Transverse colon (tissue), 4 donors: Measurements from ENCODE around the gene SEBOX. TPM values are rescaled to one million over a fixed set of nuclear protein-coding genes. Genes with fewer than 3 reads are reported as not detected.

Experiments used
- DNase-seq: peaks from one replicate; pipeline ENCODE4 v3.0.0-alpha.2; 2019
- H3K27ac ChIP-seq, 4 donors: fragments of 200-600 bp; sonication (generic); 2 replicates each; pipeline ENCODE4 v1.5.1; 2016 to 2018; ENCODE audit warnings: inconsistent platforms in 4 of 4
- H3K27me3 ChIP-seq: fragments of 200-600 bp; sonication (generic); 2 replicates; pipeline ENCODE4 v1.5.1; 2017; ENCODE audit warnings: inconsistent platforms
- H3K36me3 ChIP-seq, 4 donors: fragments of 200-600 bp; sonication (generic); 2 replicates each; pipeline ENCODE4 v1.5.1; 2017 to 2019; ENCODE audit warnings: inconsistent platforms in 4 of 4
- H3K4me1 ChIP-seq, 4 donors: fragments of 200-600 bp; sonication (generic); 2 replicates each; pipeline ENCODE4 v1.5.1; 2017 to 2020; ENCODE audit warnings: inconsistent platforms in 4 of 4
- H3K4me3 ChIP-seq, 4 donors: fragments of 200-600 bp; sonication (generic); 1 replicate in 1 of 4; 2 replicates in 3 of 4; pipeline versions ENCODE4 v1.5.1 to v1.6.1; 2017 to 2019; ENCODE audit warnings: inconsistent platforms in 4 of 4
- H3K9me3 ChIP-seq, 2 donors: fragments of 200-600 bp; sonication (generic); 2 replicates each; pipeline ENCODE4 v1.5.1; 2017 to 2019; ENCODE audit warnings: inconsistent platforms in 2 of 2
- EP300 ChIP-seq: sonication (generic); formaldehyde crosslinking; IDR thresholded peaks from one replicate; pipeline ENCODE4 v1.6.1; 2017; ENCODE audit warnings: antibody characterized with exemption, low read depth
- POLR2A ChIP-seq: fragments of 450-650 bp; IDR thresholded peaks from one replicate; pipeline ENCODE4 v1.6.1; 2016; ENCODE audit warnings: antibody characterized with exemption, mild to moderate bottlenecking, moderate library complexity
- POLR2AphosphoS5 ChIP-seq, 3 donors: sonication (generic); formaldehyde crosslinking; IDR thresholded peaks; one replicate each; pipeline ENCODE4 v1.6.1; 2016; ENCODE audit warnings: antibody characterized with exemption in 3 of 3
- WGBS, 2 donors: methylation state at CpG; one replicate each; pipeline ENCODE4 v1.1.5; 2018; ENCODE audit warnings: low coverage in 1 of 2; 5-methylcytosine and 5-hydroxymethylcytosine counted together
- in situ Hi-C, 4 donors: fragments of 200-750 bp; cut with MboI; loops; one replicate each; pipeline versions ENCODE4 v1.15.0 to v1.15.1; 2017; ENCODE audit warnings: low sequenced_read_pairs in 3 of 4, low pct_ligation_motif_present in 1 of 4, low pct_unique_long_range_greater_than_20kb in 1 of 4
- intact Hi-C: fragments of 100-400 bp; cut with DNase I; formaldehyde crosslinking; loops from one replicate; pipeline ENCODE4 v1.15.1; 2023; ENCODE audit warnings: low total_unique reads
- total RNA-seq, 4 donors: library from RNA; depleted of rRNA; stranded (reverse); fragments of >200 nt; gene quantifications; one replicate each; pipeline ENCODE4 v1.1.0, GENCODE V29; 2016
- TF ChIP-seq, protein P1 (sequence below), 5 experiments: fragments of 200-600 bp in 3 of 5; fragments of 450-650 bp in 2 of 5; sonication (generic) in 3 of 5; IDR thresholded peaks; 1 replicate in 2 of 5; 2 replicates in 3 of 5; pipeline ENCODE4 v1.5.1; 2016 to 2017; ENCODE audit warnings: antibody characterized with exemption in 5 of 5, inconsistent platforms in 3 of 5, mild to moderate bottlenecking in 2 of 5, moderate library complexity in 1 of 5

SEBOX gene, protein sequence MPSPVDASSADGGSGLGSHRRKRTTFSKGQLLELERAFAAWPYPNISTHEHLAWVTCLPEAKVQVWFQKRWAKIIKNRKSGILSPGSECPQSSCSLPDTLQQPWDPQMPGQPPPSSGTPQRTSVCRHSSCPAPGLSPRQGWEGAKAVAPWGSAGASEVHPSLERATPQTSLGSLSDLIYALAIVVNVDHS
- not detected for total RNA-seq

DNA sequence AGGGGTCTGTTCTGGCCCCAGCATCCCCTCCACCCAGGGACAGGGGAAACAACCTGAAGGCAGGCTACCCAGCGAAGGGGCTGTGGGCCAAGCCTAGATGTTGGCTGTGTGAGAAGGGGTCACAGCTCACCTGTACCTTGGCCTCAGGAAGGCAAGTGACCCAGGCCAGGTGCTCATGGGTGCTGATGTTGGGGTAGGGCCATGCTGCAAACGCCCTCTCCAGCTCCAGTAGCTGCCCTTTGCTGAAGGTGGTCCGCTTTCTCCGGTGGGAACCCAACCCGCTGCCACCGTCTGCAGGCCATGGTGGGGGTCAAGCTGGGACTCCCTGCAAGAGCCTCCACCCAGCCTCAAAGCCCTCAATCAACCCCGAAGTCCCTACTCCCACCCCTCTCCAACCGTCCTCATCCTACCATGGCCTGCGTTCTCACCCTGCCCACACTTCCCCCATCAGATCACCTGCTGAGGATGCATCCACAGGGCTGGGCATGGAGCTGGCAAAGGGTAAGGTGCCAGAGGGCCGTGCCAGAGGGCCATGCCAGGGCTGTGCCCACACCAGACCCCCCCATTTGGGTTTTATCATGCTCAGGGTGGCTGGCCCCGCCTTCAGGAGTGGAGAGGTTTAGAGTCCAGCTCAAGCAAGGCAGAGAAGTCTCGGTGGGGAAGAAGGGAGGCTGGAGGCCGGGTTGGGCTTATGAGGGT, at the start of gene SEBOX:
Gene SEBOX, minus strand, starts transcription at position 535 of the 699 bp plus-strand sequence. Its CDS starts 48 bp downstream, at position 487.
- no peaks in the 10 kb centered on the region for H3K9me3 ChIP-seq
- peaks cover 0 to 40% (median 12%) of the 10 kb centered on the region in 4 donors for H3K36me3 ChIP-seq
- intact Hi-C loops = no loop called here
- no peak within 1 kb of the TSS for H3K27ac ChIP-seq
- no peaks in the 10 kb centered on the region for H3K4me1 ChIP-seq
- H3K4me3 ChIP-seq = no peak within 1 kb of the TSS
- in situ Hi-C loops = no loop called here
- 92% methylated on average over 13 of the region's 13 CpGs; no CpG with 5 or more reads in 1 of the 2 donors for WGBS, 2 donors
- TF ChIP-seq POLR2A (no peak), POLR2AphosphoS5 (IDR thresholded peaks at IDR 0.05) (no peak), EP300 (no peak)
- TF ChIP-seq, protein P1, sequence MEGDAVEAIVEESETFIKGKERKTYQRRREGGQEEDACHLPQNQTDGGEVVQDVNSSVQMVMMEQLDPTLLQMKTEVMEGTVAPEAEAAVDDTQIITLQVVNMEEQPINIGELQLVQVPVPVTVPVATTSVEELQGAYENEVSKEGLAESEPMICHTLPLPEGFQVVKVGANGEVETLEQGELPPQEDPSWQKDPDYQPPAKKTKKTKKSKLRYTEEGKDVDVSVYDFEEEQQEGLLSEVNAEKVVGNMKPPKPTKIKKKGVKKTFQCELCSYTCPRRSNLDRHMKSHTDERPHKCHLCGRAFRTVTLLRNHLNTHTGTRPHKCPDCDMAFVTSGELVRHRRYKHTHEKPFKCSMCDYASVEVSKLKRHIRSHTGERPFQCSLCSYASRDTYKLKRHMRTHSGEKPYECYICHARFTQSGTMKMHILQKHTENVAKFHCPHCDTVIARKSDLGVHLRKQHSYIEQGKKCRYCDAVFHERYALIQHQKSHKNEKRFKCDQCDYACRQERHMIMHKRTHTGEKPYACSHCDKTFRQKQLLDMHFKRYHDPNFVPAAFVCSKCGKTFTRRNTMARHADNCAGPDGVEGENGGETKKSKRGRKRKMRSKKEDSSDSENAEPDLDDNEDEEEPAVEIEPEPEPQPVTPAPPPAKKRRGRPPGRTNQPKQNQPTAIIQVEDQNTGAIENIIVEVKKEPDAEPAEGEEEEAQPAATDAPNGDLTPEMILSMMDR (IDR thresholded peaks at IDR 0.05) = no peak
- H3K27me3 ChIP-seq = no peaks in the 10 kb centered on the region
- no peak for DNase-seq

DNA sequence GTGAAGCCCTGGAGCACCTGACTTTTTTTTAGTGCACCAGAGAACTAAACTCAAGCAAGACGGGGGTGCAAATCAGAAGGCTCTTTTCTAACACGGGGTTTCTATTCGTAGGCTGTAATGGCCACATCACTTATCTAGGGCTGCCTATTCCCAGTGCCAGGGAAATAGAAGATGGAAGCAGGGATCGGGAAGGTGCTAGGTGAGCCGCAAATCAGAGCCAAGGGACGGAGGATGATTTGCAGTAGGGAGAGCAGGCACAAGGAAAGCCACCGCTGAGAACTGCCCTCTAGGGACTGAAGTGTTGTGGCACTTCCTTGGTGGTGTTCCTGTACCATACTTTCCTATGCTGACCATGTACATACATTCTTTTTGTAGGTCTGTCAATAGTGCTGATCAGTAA, 48.8 kb upstream of the SEBOX start:
- H3K36me3 ChIP-seq = no peaks in the 10 kb centered on the region
- TF ChIP-seq, protein P1 (IDR thresholded peaks at IDR 0.05) = no peak
- TF ChIP-seq POLR2AphosphoS5 (IDR thresholded peaks at IDR 0.05) (no peak), EP300 (no peak), POLR2A (no peak)
- intact Hi-C loops (no loop called here), in situ Hi-C loops (no loop called here)
- no peaks in the 10 kb centered on the region for H3K4me1 ChIP-seq
- H3K27ac ChIP-seq = no peak overlapping the region
- H3K4me3 ChIP-seq = no peak overlapping the region
- 58 to 81% methylated on average over 5 to 7 of the region's 7 CpGs for WGBS, 2 donors
- no peak for DNase-seq
- H3K27me3 ChIP-seq = peaks cover 4% of the 10 kb centered on the region
- H3K9me3 ChIP-seq = no peaks in the 10 kb centered on the region

- Histone ChIP-seq H3K9me3 (no peaks in the 10 kb centered on the region), H3K27me3 (peaks cover 4% of the 10 kb centered on the region), H3K27ac (no peak overlapping the region), H3K36me3 (no peaks in the 10 kb centered on the region), H3K4me1 (peaks cover 0 to 7% (median 3%) of the 10 kb centered on the region in 4 donors), H3K4me3 (no peak overlapping the region)
- 65 to 84% methylated on average over 3 of the region's 3 CpGs for WGBS, 2 donors
- intact Hi-C loops (no loop called here), in situ Hi-C loops (no loop called here)
- TF ChIP-seq, protein P1 (IDR thresholded peaks at IDR 0.05) = no peak
- TF ChIP-seq POLR2AphosphoS5 (IDR thresholded peaks at IDR 0.05) = no peak
- TF ChIP-seq POLR2A = no peak
- no peak for TF ChIP-seq EP300
- DNase-seq = no peak
Observed at GRCh38 chr17:28412099-28412498, 47.1 kb upstream of the SEBOX start.

DNA sequence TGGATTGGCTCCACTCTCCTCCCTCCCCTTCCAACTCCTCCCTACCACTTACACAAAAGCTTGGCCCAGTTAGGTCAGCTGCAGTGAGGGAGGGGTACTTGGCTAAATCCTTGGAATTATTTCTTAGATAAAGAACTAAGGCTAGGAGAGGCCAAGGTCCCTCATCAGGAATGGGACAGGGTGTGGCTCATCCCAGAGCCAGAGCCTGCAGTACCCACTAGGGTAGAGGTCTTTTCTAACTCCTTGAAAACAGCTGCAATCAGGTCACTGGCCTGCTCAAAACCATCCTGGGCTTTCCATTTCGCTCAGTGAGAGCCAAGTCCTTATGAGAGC, 42.9 kb upstream of the SEBOX start:
- in situ Hi-C loops = no loop called here
- no peaks in the 10 kb centered on the region for H3K36me3 ChIP-seq
- no peak for DNase-seq
- H3K27me3 ChIP-seq = no peaks in the 10 kb centered on the region
- H3K4me3 ChIP-seq = no peak overlapping the region
- H3K27ac ChIP-seq = no peak overlapping the region
- 83 to 87% methylated on average over 1 of the region's 1 CpG for WGBS, 2 donors
- no peaks in the 10 kb centered on the region for H3K9me3 ChIP-seq
- intact Hi-C loops = no loop called here
- TF ChIP-seq, protein P1 (IDR thresholded peaks at IDR 0.05) = no peak
- no peak for TF ChIP-seq POLR2AphosphoS5 (IDR thresholded peaks at IDR 0.05)
- no peak for TF ChIP-seq POLR2A
- no peak for TF ChIP-seq EP300
- peaks cover 3 to 26% (median 22%) of the 10 kb centered on the region in 4 donors for H3K4me1 ChIP-seq
